ENCODE results near the gene RIN3. TPM values are rescaled to one million over a fixed set of nuclear protein-coding genes. Genes with fewer than 3 reads are reported as not detected.

The RIN3 gene
- total RNA-seq, 1 experiment from 2014 or later, result not detected

DNA sequence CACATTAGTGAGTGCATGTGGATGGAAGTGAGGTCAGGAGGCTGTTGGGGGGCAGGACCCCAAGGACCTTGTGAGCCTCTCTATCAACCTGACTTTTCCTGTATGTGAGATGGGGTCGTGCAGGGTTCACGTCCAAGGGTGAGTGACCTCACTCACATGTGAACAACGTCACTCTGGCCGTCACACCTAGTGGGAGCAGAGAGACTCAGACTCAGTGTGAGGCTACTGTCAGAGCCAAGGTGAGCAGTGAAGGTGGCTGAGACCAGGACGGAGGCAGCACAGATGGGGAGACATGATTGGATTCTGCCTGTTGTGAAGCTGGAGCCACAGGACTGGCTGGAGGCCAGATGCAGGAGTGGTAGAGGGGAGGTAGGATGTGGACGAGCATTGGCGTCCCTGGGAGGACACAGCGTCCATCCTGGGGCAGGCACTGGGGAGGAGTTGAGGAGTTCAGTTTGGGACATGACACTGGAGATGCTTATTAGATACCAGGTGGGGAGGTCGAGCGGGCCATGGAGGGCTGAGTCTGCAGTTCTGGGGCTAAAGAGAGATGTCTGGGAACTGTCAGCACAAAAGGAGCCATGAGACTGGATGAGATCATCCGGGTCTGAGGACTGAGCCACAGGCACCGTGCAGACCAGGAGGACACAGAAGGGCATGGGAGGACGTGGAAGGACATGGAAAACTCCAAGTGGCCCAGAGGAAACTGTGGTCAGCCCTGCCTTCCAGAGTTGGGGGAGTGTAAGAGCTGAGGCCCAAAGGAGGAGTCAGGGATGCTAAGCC lies 142.0 kb downstream of the RIN3 start:
- no peak overlapping the region for H3K9ac ChIP-seq (ENCODE audit: low read length)
- no peak overlapping the region for H2AFZ ChIP-seq (ENCODE audit: low read length)
- no peaks in the 10 kb centered on the region for H3K9me3 ChIP-seq (ENCODE audit: low read length)
- peaks cover 8% of the 10 kb centered on the region for H3K4me1 ChIP-seq (ENCODE audit: low read length)
- H3K36me3 ChIP-seq (ENCODE audit: insufficient read depth, low read length), result no peaks in the 10 kb centered on the region
- H4K20me1 ChIP-seq (ENCODE audit: insufficient read depth, low read depth, low read length), result no peaks in the 10 kb centered on the region; the same call in 1 of the 2 replicates
- no peaks in the 10 kb centered on the region for H3K79me2 ChIP-seq (ENCODE audit: low read length)
- no peak overlapping the region for H3K27ac ChIP-seq (ENCODE audit: low read length)
- H3K27me3 ChIP-seq (ENCODE audit: low read length), result no peaks in the 10 kb centered on the region
- no peak for DNase-seq
- no peak overlapping the region for H3K4me3 ChIP-seq (ENCODE audit: low read length)
- H3K9me2 ChIP-seq (replicated peaks; ENCODE audit: insufficient read depth, low read length), result no peaks in the 10 kb centered on the region
- no peak overlapping the region for H3K4me2 ChIP-seq (ENCODE audit: low read depth, low read length, poor library complexity, severe bottlenecking)

GRCh38 chr14:92656306-92657081 lies 142.9 kb downstream of the RIN3 start:
- H3K9me3 ChIP-seq (ENCODE audit: low read length), result no peaks in the 10 kb centered on the region
- H3K27ac ChIP-seq (ENCODE audit: low read length), result no peak overlapping the region
- no peak overlapping the region for H3K9ac ChIP-seq (ENCODE audit: low read length)
- H3K27me3 ChIP-seq (ENCODE audit: low read length), result no peaks in the 10 kb centered on the region
- no peaks in the 10 kb centered on the region for H3K9me2 ChIP-seq (replicated peaks; ENCODE audit: insufficient read depth, low read length)
- H3K4me3 ChIP-seq (ENCODE audit: low read length), result no peak overlapping the region
- H2AFZ ChIP-seq (ENCODE audit: low read length), result no peak overlapping the region
- peaks cover 8% of the 10 kb centered on the region for H3K4me1 ChIP-seq (ENCODE audit: low read length)
- no peak overlapping the region for H3K4me2 ChIP-seq (ENCODE audit: low read depth, low read length, poor library complexity, severe bottlenecking)
- no peak for DNase-seq
- no peaks in the 10 kb centered on the region for H3K79me2 ChIP-seq (ENCODE audit: low read length)
- H4K20me1 ChIP-seq (ENCODE audit: insufficient read depth, low read depth, low read length), result no peaks in the 10 kb centered on the region; the same call in 1 of the 2 replicates
- H3K36me3 ChIP-seq (ENCODE audit: insufficient read depth, low read length), result no peaks in the 10 kb centered on the region

DNA sequence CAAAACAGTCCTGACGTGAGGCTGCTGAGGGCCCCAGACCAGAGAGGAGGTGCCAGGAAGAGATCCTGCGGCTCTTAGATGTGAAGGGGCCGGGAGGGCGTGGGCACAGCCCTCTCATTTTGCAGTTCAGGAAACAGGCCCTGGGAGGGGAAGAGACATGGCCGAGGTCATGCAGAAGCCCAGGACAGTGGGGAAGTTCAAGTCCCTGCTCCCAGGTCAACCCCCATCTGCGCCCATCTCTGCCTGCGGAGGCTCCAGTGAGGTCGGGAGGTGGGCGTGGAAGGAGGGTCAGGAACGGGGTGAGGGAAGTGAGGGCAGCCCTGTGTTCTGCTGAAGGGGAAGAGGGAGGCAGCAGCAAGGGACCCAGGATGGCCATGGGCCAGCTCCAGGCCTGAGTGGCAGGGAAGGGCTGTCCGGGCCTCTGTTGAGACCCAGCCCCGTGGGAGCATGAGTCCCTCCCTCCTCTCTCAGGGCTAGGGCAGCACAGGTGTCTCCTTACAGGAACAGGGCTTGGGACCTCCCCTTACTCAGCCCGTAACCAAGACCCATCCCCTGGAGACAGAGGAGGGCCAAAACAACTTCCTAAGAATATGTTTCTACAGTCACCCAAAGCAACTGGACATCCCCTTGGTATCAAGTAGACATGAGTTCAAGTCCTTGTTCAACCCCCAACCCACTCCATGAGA lies 144.0 kb downstream of the RIN3 start:
- Histone ChIP-seq H3K4me2 (ENCODE audit: low read depth, low read length, poor library complexity, severe bottlenecking) (no peak overlapping the region), H4K20me1 (ENCODE audit: insufficient read depth, low read depth, low read length) (no peaks in the 10 kb centered on the region; the same call in 1 of the 2 replicates), H2AFZ (ENCODE audit: low read length) (no peak overlapping the region), H3K9me2 (replicated peaks; ENCODE audit: insufficient read depth, low read length) (no peaks in the 10 kb centered on the region), H3K79me2 (ENCODE audit: low read length) (no peaks in the 10 kb centered on the region), H3K36me3 (ENCODE audit: insufficient read depth, low read length) (no peaks in the 10 kb centered on the region), H3K4me3 (ENCODE audit: low read length) (no peak overlapping the region), H3K9me3 (ENCODE audit: low read length) (no peaks in the 10 kb centered on the region), H3K9ac (ENCODE audit: low read length) (no peak overlapping the region), H3K4me1 (ENCODE audit: low read length) (peaks cover 10% of the 10 kb centered on the region), H3K27ac (ENCODE audit: low read length) (no peak overlapping the region), H3K27me3 (ENCODE audit: low read length) (no peaks in the 10 kb centered on the region)
- no peak for DNase-seq

- Histone ChIP-seq H3K4me2 (ENCODE audit: low read depth, low read length, poor library complexity, severe bottlenecking) (no peak overlapping the region), H4K20me1 (ENCODE audit: insufficient read depth, low read depth, low read length) (no peaks in the 10 kb centered on the region; the same call in 1 of the 2 replicates), H3K36me3 (ENCODE audit: insufficient read depth, low read length) (no peaks in the 10 kb centered on the region), H3K9me2 (replicated peaks; ENCODE audit: insufficient read depth, low read length) (no peaks in the 10 kb centered on the region), H3K27ac (ENCODE audit: low read length) (no peak overlapping the region), H3K4me3 (ENCODE audit: low read length) (no peak overlapping the region), H3K9me3 (ENCODE audit: low read length) (no peaks in the 10 kb centered on the region), H3K27me3 (ENCODE audit: low read length) (no peaks in the 10 kb centered on the region), H3K9ac (ENCODE audit: low read length) (no peak overlapping the region), H3K79me2 (ENCODE audit: low read length) (no peaks in the 10 kb centered on the region), H2AFZ (ENCODE audit: low read length) (no peak overlapping the region), H3K4me1 (ENCODE audit: low read length) (peaks cover 11% of the 10 kb centered on the region)
- DNase-seq, result no peak
These were observed 144.6 kb downstream of the RIN3 start for GRCh38 chr14:92658160-92658559.

DNA sequence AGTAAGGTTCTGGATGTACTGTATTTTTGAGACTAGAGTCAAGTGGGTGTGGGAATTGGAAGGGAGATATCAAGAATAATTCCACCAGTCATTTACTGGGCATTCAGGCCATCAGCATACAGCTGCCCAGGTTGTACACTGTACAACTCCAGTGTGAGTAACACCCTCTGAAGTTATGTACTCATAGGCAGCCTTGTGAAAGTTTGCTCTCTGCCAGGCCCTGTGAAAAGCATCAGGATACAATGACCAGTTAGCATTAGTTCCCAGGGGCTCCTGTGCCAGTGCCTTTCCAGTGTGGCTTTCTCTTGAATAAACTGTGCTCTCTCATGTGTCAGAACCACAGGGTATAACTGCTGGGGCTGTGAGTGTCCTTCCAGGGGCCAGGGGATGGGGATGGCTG lies 145.1 kb downstream of the RIN3 start:
- no peak overlapping the region for H2AFZ ChIP-seq (ENCODE audit: low read length)
- H3K27ac ChIP-seq (ENCODE audit: low read length), result no peak overlapping the region
- H3K9me3 ChIP-seq (ENCODE audit: low read length), result no peaks in the 10 kb centered on the region
- H3K4me3 ChIP-seq (ENCODE audit: low read length), result no peak overlapping the region
- H4K20me1 ChIP-seq (ENCODE audit: insufficient read depth, low read depth, low read length), result no peaks in the 10 kb centered on the region; the same call in 1 of the 2 replicates
- no peaks in the 10 kb centered on the region for H3K27me3 ChIP-seq (ENCODE audit: low read length)
- no peak overlapping the region for H3K9ac ChIP-seq (ENCODE audit: low read length)
- H3K4me1 ChIP-seq (ENCODE audit: low read length), result peaks cover 11% of the 10 kb centered on the region
- H3K79me2 ChIP-seq (ENCODE audit: low read length), result no peaks in the 10 kb centered on the region
- no peaks in the 10 kb centered on the region for H3K36me3 ChIP-seq (ENCODE audit: insufficient read depth, low read length)
- DNase-seq, result no peak
- H3K4me2 ChIP-seq (ENCODE audit: low read depth, low read length, poor library complexity, severe bottlenecking), result no peak overlapping the region
- H3K9me2 ChIP-seq (replicated peaks; ENCODE audit: insufficient read depth, low read length), result no peaks in the 10 kb centered on the region

- no peaks in the 10 kb centered on the region for H3K36me3 ChIP-seq (ENCODE audit: insufficient read depth, low read length)
These were observed 146.4 kb downstream of the RIN3 start for GRCh38 chr14:92659765-92660561.

DNA sequence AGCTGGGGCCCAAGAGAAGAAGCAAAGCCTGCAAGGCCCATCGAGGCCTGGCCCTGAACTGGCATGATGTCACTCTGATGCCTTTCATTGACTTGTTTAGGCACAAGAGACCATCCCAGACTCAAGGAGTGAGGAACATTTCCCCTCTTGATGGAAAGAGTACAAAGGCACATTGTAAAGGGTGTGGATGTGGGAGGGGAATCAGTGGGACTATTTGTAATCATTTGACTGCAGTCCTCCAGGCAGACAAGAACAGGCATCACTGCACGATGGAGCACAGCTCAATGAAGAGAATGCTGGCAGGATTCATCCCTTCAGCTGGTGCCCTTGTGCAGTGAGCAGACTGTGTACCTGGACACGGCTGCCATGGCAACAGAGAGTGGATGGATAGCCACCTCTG lies 147.0 kb downstream of the RIN3 start:
- Histone ChIP-seq H3K9me3 (ENCODE audit: low read length) (no peaks in the 10 kb centered on the region), H3K27me3 (ENCODE audit: low read length) (no peaks in the 10 kb centered on the region), H3K4me3 (ENCODE audit: low read length) (no peak overlapping the region), H3K9ac (ENCODE audit: low read length) (no peak overlapping the region), H4K20me1 (ENCODE audit: insufficient read depth, low read depth, low read length) (no peaks in the 10 kb centered on the region; the same call in 1 of the 2 replicates), H3K4me1 (ENCODE audit: low read length) (peaks cover 11% of the 10 kb centered on the region), H3K36me3 (ENCODE audit: insufficient read depth, low read length) (no peaks in the 10 kb centered on the region), H3K4me2 (ENCODE audit: low read depth, low read length, poor library complexity, severe bottlenecking) (no peak overlapping the region), H3K9me2 (replicated peaks; ENCODE audit: insufficient read depth, low read length) (no peaks in the 10 kb centered on the region), H2AFZ (ENCODE audit: low read length) (no peak overlapping the region), H3K27ac (ENCODE audit: low read length) (no peak overlapping the region), H3K79me2 (ENCODE audit: low read length) (no peaks in the 10 kb centered on the region)
- DNase-seq, result no peak

More at GRCh38 chr14:92659765-92660561, 146.4 kb downstream of the RIN3 start:
- Histone ChIP-seq H3K4me2 (ENCODE audit: low read depth, low read length, poor library complexity, severe bottlenecking) (no peak overlapping the region), H2AFZ (ENCODE audit: low read length) (no peak overlapping the region), H3K27me3 (ENCODE audit: low read length) (no peaks in the 10 kb centered on the region), H3K9ac (ENCODE audit: low read length) (no peak overlapping the region), H3K79me2 (ENCODE audit: low read length) (no peaks in the 10 kb centered on the region), H3K9me2 (replicated peaks; ENCODE audit: insufficient read depth, low read length) (no peaks in the 10 kb centered on the region), H3K9me3 (ENCODE audit: low read length) (no peaks in the 10 kb centered on the region), H3K4me1 (ENCODE audit: low read length) (peaks cover 11% of the 10 kb centered on the region), H4K20me1 (ENCODE audit: insufficient read depth, low read depth, low read length) (no peaks in the 10 kb centered on the region; the same call in 1 of the 2 replicates), H3K27ac (ENCODE audit: low read length) (no peak overlapping the region), H3K4me3 (ENCODE audit: low read length) (no peak overlapping the region)
- peak; percentile 64 for DNase-seq
